AG04450 (cell line): ENCODE data around the gene RIMBP2. TPM values are rescaled to one million over a fixed set of nuclear protein-coding genes. Genes with fewer than 3 reads are reported as not detected.

ENCODE experiments used
- CTCF ChIA-PET: fragments of 300-600, 350-600 bp; formaldehyde crosslinking; extraction: SDS; loops from one replicate; lab custom pipeline; 2022; ENCODE audit warnings: antibody characterized with exemption, inconsistent platforms; lab: Charles Lee
- POLR2A ChIA-PET: fragments of 350-600 bp; formaldehyde crosslinking; extraction: SDS; loops from one replicate; lab custom pipeline; 2021; ENCODE audit warnings: antibody characterized with exemption, inconsistent platforms; lab: Yijun Ruan, JAX
- DNase-seq: peaks from one replicate; pipeline ENCODE4 v3.0.0-alpha.2; 2011; ENCODE audit warnings: low read depth, low spot score
- H3K27ac ChIP-seq: one replicate; pipeline ENCODE4 v1.5.1; 2012; ENCODE audit warnings: low read depth, low read length, control low read depth
- H3K27me3 ChIP-seq: one replicate; pipeline ENCODE4 v1.6.0; 2012; ENCODE audit warnings: low read length; ENCODE audit not compliant: control insufficient read depth, insufficient read depth
- H3K4me3 ChIP-seq: 2 replicates; pipeline ENCODE4 v1.5.1; 2011; ENCODE audit warnings: mild to moderate bottlenecking, low read depth, low read length, control low read depth
- H3K9me3 ChIP-seq: 2 replicates; pipeline ENCODE4 v1.5.1; 2012; ENCODE audit warnings: low read length; ENCODE audit not compliant: control insufficient read depth, insufficient read depth
- CTCF ChIP-seq: IDR thresholded peaks from 2 replicates; pipeline ENCODE4 v1.5.1; 2011; ENCODE audit warnings: low read depth, low read length, control low read depth, inconsistent platforms
- polyA plus RNA-seq: library from polyadenylated mRNA; depleted of rRNA; stranded (reverse); fragments of >200 nt; gene quantifications from 2 replicates; pipeline ENCODE4 v1.2.3, GENCODE V29; 2011

RIMBP2 gene
- polyA plus RNA-seq, 1 experiment: not detected

GRCh38 chr12:130493951-130494350, 222.1 kb downstream of the RIMBP2 start:
- ChIA-PET CTCF (no interaction called here), POLR2A (no interaction called here)
- DNase-seq: no peak
- no peak for TF ChIP-seq CTCF
- H3K9me3 ChIP-seq: peaks cover 76% of the 10 kb centered on the region
- no peak overlapping the region for H3K27ac ChIP-seq
- no peak overlapping the region for H3K4me3 ChIP-seq
- H3K27me3 ChIP-seq: no peaks in the 10 kb centered on the region

DNA sequence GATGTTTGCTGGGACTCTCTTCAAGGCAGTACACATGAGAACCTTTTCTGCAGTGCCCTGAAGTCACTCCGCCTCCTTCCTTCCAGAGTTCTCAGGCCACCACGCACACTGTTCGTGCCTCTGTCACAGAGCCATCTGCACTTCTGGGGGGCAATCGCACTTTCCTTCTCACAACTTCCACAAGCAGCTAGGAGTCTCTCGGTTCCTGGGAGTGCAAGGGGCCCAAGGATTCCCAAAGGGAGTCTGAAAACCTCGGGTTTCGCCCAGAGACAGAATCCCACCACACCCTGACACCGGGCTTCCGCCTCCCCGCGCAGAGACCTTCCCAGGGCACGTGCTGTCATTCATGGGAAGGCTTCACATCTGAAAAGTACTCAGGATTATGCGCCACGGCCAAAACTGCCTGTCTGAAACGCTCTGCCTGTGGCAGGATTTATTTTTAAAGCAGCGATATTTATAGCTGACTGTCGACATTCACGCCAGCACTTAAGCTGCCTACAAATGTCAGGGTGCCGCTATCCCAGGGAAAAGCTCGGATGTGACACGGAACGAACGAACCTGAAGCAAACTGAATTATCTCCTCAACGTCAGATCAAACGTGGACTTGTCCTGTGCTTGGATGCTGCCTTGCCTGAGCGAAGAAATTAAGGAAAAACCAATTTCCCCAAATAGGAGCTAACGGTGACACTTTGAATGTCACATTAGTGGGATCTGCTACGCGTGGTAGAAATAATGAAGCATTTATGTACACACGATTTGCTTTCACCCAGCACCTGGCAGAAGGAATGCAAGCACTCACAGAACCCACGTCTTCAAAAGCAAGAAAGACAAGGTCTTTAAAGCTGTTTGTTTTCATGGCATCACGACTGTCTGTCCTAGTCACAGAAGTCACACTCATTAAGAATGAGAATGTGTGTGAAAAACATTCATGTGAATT, 224.4 kb downstream of the RIMBP2 start:
- no peak for DNase-seq
- Histone ChIP-seq H3K27ac (no peak overlapping the region), H3K4me3 (no peak overlapping the region), H3K9me3 (peaks cover 75% of the 10 kb centered on the region), H3K27me3 (no peaks in the 10 kb centered on the region)
- CTCF ChIA-PET: no interaction called here
- POLR2A ChIA-PET: no interaction called here
- no peak for TF ChIP-seq CTCF

DNA sequence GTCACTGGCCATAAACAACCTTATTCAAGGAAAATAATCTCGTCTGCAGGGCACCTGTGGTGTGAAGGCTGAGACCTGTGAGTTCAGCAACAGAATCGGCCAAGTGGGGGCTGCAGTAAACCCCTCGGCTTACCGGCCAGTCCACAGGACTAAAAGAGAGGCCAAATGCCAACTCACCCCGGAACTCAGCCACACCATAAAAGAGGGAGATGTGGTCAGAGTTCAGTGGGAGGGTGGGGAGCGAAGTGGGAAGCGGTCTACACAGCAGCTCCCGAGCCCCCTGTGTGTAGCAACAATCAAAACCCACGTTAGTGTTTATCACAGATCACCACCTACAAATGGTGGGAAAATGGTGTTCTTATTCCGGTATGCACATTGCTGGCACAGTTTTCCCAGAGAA, 225.4 kb downstream of the RIMBP2 start:
- TF ChIP-seq CTCF: no peak
- no peaks in the 10 kb centered on the region for H3K27me3 ChIP-seq
- no peak overlapping the region for H3K27ac ChIP-seq
- peaks cover 75% of the 10 kb centered on the region for H3K9me3 ChIP-seq
- no peak for DNase-seq
- no peak overlapping the region for H3K4me3 ChIP-seq
- CTCF ChIA-PET: no interaction called here
- POLR2A ChIA-PET: no interaction called here

DNA sequence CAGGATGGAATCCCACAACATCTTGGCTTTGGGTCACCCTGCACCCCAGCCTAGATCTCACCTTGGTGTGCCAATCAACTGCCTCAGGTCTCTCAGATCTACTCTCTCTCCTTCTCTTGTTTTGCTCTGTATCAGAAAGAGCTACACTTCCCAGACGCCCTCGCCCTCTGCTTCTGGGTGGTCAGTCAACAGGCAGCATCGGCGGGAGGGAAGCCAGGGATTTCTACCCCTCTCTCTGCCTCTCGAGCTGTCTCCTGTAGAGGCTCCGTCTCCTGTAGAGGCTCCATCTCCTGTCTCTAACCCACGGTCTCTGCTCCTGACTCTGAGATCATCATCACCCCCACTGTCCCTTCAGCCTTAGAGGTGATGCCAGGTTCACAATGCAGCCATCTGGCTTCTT, 226.8 kb downstream of the RIMBP2 start:
- TF ChIP-seq CTCF: no peak
- POLR2A ChIA-PET: no interaction called here
- H3K27me3 ChIP-seq: no peaks in the 10 kb centered on the region
- H3K4me3 ChIP-seq: no peak overlapping the region
- CTCF ChIA-PET: no interaction called here
- DNase-seq: no peak
- H3K9me3 ChIP-seq: peaks cover 76% of the 10 kb centered on the region
- no peak overlapping the region for H3K27ac ChIP-seq

DNA sequence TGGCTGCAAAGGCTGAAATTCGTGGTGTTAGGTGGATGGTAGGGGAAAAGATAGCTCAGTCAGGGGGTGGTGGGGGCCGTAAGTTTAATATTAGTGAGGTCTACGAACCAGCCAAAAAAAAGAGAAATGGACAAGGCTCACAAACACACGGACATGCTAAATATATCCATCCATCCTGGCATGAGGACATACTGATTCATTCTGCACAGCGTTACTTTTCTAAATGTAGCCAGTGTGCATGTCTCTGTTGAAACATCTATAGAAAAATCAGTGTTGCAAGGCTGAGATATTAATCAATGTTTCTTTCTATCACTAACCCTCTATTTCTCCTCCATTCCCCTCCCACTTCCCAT, 227.8 kb downstream of the RIMBP2 start:
- Histone ChIP-seq H3K27ac (no peak overlapping the region), H3K9me3 (peaks cover 78% of the 10 kb centered on the region), H3K4me3 (no peak overlapping the region), H3K27me3 (no peaks in the 10 kb centered on the region)
- CTCF ChIA-PET: no interaction called here
- DNase-seq: no peak
- TF ChIP-seq CTCF: no peak
- POLR2A ChIA-PET: no interaction called here
